SK-N-SH (cell line): ENCODE measurements around the gene MAEA. TPM values are rescaled to one million over a fixed set of nuclear protein-coding genes. Genes with fewer than 3 reads are reported as not detected.

Experiments
- CTCF ChIA-PET: fragments of 300-600, 350-600 bp; formaldehyde crosslinking; extraction: SDS; loops from one replicate; lab custom pipeline; 2021; lab: Yijun Ruan, JAX
- POLR2A ChIA-PET: fragments of 350-600 bp; sonication (Branson Sonifier 250); formaldehyde crosslinking; extraction: SDS; loops from one replicate; lab custom pipeline; 2020; ENCODE audit warnings: antibody characterized with exemption, inconsistent platforms; lab: Yijun Ruan, JAX
- DNase-seq: peaks from one replicate; pipeline ENCODE4 v3.0.0; 2012
- H2AFZ ChIP-seq: fragments of 200-600 bp; sonication (generic); 2 replicates; pipeline ENCODE4 v1.8.1; 2016; ENCODE audit warnings: antibody characterized with exemption, mild to moderate bottlenecking, low read depth
- H3F3A ChIP-seq: fragments of 200-600 bp; sonication (generic); replicated peaks from 2 replicates; pipeline ENCODE3; 2016; ENCODE audit warnings: antibody characterized with exemption, mild to moderate bottlenecking; ENCODE audit not compliant: insufficient read depth
- H3K27ac ChIP-seq, 2 experiments: fragments of 200-500 bp in 1 of 2; fragments of 200-600 bp in 1 of 2; sonication (Bioruptor generic) in 1 of 2; sonication (generic), shearing (Covaris generic) in 1 of 2; 2 replicates each; pipeline versions ENCODE4 v1.5.1 to v1.6.1; 2014 to 2016; ENCODE audit warnings: low read depth in 2 of 2, inconsistent platforms in 1 of 2, low read length in 1 of 2, mild to moderate bottlenecking in 1 of 2, mixed read lengths in 1 of 2
- H3K27me3 ChIP-seq: fragments of 200-600 bp; sonication (generic), shearing (Covaris generic); 2 replicates; pipeline ENCODE4 v1.6.1; 2016; ENCODE audit warnings: mixed run types; ENCODE audit not compliant: insufficient read depth
- H3K36me3 ChIP-seq, 2 experiments: fragments of 200-500 bp in 1 of 2; fragments of 200-600 bp in 1 of 2; sonication (Bioruptor generic) in 1 of 2; sonication (generic) in 1 of 2; replicated peaks in 1 of 2; 2 replicates each; pipeline versions ENCODE3 to v1.5.1; 2014 to 2016; ENCODE audit warnings: low read length in 1 of 2, mild to moderate bottlenecking in 1 of 2; ENCODE audit not compliant: insufficient read depth in 2 of 2, control insufficient read depth in 1 of 2
- H3K4me1 ChIP-seq, 2 experiments: fragments of 200-500 bp in 1 of 2; fragments of 200-600 bp in 1 of 2; sonication (Bioruptor generic) in 1 of 2; sonication (generic), shearing (Covaris generic) in 1 of 2; 2 replicates each; pipeline versions ENCODE4 v1.5.1 to v1.6.1; 2014 to 2016; ENCODE audit warnings: low read depth in 1 of 2, low read length in 1 of 2, mixed run types in 1 of 2; ENCODE audit not compliant: insufficient read depth in 2 of 2, control insufficient read depth in 1 of 2
- H3K4me2 ChIP-seq: fragments of 200-600 bp; sonication (generic), shearing (Covaris generic); 2 replicates; pipeline ENCODE4 v1.6.1; 2017; ENCODE audit warnings: mixed run types
- H3K4me3 ChIP-seq, 2 experiments: fragments of 200-500 bp in 1 of 2; fragments of 200-600 bp in 1 of 2; sonication (Bioruptor generic) in 1 of 2; sonication (generic), shearing (Covaris generic) in 1 of 2; 2 replicates each; pipeline versions ENCODE4 v1.5.1 to v1.8.1; 2014 to 2016; ENCODE audit warnings: low read depth in 2 of 2, inconsistent platforms in 1 of 2, low read length in 1 of 2, mild to moderate bottlenecking in 1 of 2, mixed read lengths in 1 of 2, moderate library complexity in 1 of 2
- H3K79me2 ChIP-seq: fragments of 200-600 bp; sonication (generic); 2 replicates; pipeline ENCODE4 v1.8.1; 2017; ENCODE audit warnings: mild to moderate bottlenecking; ENCODE audit not compliant: insufficient read depth
- H3K9ac ChIP-seq: fragments of 200-600 bp; sonication (generic); 2 replicates; pipeline ENCODE4 v1.6.1; 2017; ENCODE audit warnings: mixed run types
- H3K9me2 ChIP-seq: fragments of 200-600 bp; sonication (generic); 2 replicates; pipeline ENCODE4 v1.6.1; 2017; ENCODE audit warnings: mixed run types
- H3K9me3 ChIP-seq: fragments of 200-600 bp; sonication (generic); 2 replicates; pipeline ENCODE4 v1.6.1; 2017; ENCODE audit warnings: mixed run types, mild to moderate bottlenecking, moderate library complexity
- H4K20me1 ChIP-seq: fragments of 200-600 bp; sonication (generic); 2 replicates; pipeline ENCODE4 v1.6.1; 2017; ENCODE audit warnings: mild to moderate bottlenecking, mixed run types; ENCODE audit not compliant: insufficient read depth
- CHD2 ChIP-seq: fragments of 150-350 bp; IDR thresholded peaks from 2 replicates; pipeline ENCODE4 v1.6.1; 2018; ENCODE audit warnings: low read length; ENCODE audit not compliant: partially characterized antibody
- FOXJ3 ChIP-seq: sonication (generic); formaldehyde crosslinking; IDR thresholded peaks from 2 replicates; pipeline ENCODE4 v1.5.1; 2020; ENCODE audit warnings: mild to moderate bottlenecking, missing genetic modification reagents
- MEF2A ChIP-seq: IDR thresholded peaks from 2 replicates; pipeline ENCODE4 v1.4.0; 2012; ENCODE audit warnings: low read depth, borderline replicate concordance
- NRF1 ChIP-seq: IDR thresholded peaks from 2 replicates; pipeline ENCODE4 v1.6.1; 2012; ENCODE audit warnings: low read depth, mild to moderate bottlenecking, low read length
- POLR2AphosphoS5 ChIP-seq: IDR thresholded peaks from 2 replicates; pipeline ENCODE4 v1.6.1; 2012; ENCODE audit warnings: low read depth, low read length
- RCOR1 ChIP-seq: fragments of 150-350 bp; IDR thresholded peaks from 2 replicates; pipeline ENCODE4 v1.6.1; 2017; ENCODE audit warnings: antibody characterized with exemption, low read length
- RXRA ChIP-seq: IDR thresholded peaks from 2 replicates; pipeline ENCODE4 v1.4.0; 2012; ENCODE audit warnings: low read depth, mild to moderate bottlenecking, borderline replicate concordance
- SIN3A ChIP-seq: IDR thresholded peaks from 2 replicates; pipeline ENCODE4 v1.6.1; 2012; ENCODE audit warnings: low read depth, mild to moderate bottlenecking, low read length, moderate library complexity, borderline replicate concordance
- SMC3 ChIP-seq: IDR thresholded peaks from 2 replicates; pipeline ENCODE4 v1.6.1; 2012; ENCODE audit warnings: low read depth, low read length, improper control_type of control experiment
- TAF1 ChIP-seq: IDR thresholded peaks from 2 replicates; pipeline ENCODE4 v1.6.1; 2012; ENCODE audit warnings: low read depth, mild to moderate bottlenecking, low read length, moderate library complexity, borderline replicate concordance
- TCF12 ChIP-seq: IDR thresholded peaks from 2 replicates; pipeline ENCODE4 v1.4.0; 2012
- YY1 ChIP-seq: IDR thresholded peaks from 2 replicates; pipeline ENCODE4 v1.4.0; 2012; ENCODE audit warnings: low read depth, mild to moderate bottlenecking
- WGBS: methylation state at CpG from one replicate; pipeline ENCODE4 v1.1.6; 2017; ENCODE audit warnings: low lambda C conversion rate; 5-methylcytosine and 5-hydroxymethylcytosine counted together
- polyA plus RNA-seq, 3 experiments: library from polyadenylated mRNA; depleted of rRNA; stranded (reverse); fragments of >200 nt; gene quantifications; 2 replicates each; pipeline ENCODE4 v1.2.3, GENCODE V29; 2012
- TF ChIP-seq, protein P1 (sequence below): fragments of 150-350 bp; IDR thresholded peaks from 2 replicates; pipeline ENCODE4 v1.6.1; 2017; ENCODE audit warnings: antibody characterized with exemption, low read length, low read depth, borderline replicate concordance
- TF ChIP-seq, protein P2 (sequence below): IDR thresholded peaks from 2 replicates; pipeline ENCODE4 v1.6.1; 2012; ENCODE audit warnings: mild to moderate bottlenecking, low read depth, low read length, moderate library complexity
- TF ChIP-seq, protein P3 (sequence below): IDR thresholded peaks from 2 replicates; pipeline ENCODE4; 2012
- TF ChIP-seq, protein P4 (sequence below): IDR thresholded peaks from 2 replicates; pipeline ENCODE4 v1.4.0; 2012; ENCODE audit warnings: low read depth, borderline replicate concordance

Gene MAEA
- polyA plus RNA-seq, 1 of the 3 experiments (the other 2 are of a cell fraction), result 128 TPM

DNA sequence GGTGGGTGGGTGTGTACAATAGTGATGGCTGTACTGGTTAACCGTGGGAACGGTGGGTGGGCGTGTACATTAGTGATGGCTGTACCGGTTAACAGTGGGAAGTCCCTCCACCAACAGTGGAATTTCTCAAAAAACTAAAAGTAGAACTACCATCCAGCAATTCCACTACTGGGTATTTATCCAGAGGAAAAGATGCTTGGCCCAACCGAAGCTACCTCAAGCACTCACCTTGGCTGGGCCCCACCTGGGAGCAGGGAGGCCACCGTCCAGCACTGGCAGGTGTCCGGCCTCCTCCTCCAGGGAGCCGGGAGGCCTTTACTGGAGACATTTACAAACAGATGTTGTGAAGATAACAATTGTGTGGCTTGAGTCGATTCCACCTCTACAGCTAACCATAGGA lies 6.0 kb upstream of the MAEA start:
- Histone ChIP-seq H3K4me2 (no peak overlapping the region), H3K36me3 (no peaks in the 10 kb centered on the region), H3F3A (peaks cover 3% of the 10 kb centered on the region), H2AFZ (no peak overlapping the region), H4K20me1 (no peaks in the 10 kb centered on the region), H3K9ac (no peak overlapping the region), H3K27me3 (no peaks in the 10 kb centered on the region), H3K9me2 (no peaks in the 10 kb centered on the region), H3K4me3 (no peak overlapping the region), H3K79me2 (no peaks in the 10 kb centered on the region), H3K9me3 (no peaks in the 10 kb centered on the region), H3K4me1 (peaks cover 0 to 4% of the 10 kb centered on the region in 2 experiments; a peak in 3 of 4 replicates), H3K27ac (no peak overlapping the region)
- ChIA-PET POLR2A (no interaction called here), CTCF (interaction anchor here (0.8 to 0.9 kb wide), 2 partner anchors 72 to 152 kb away, joined by 3 to 4 read pairs; no protein-coding TSS in a partner anchor)
- TF ChIP-seq POLR2AphosphoS5 (no peak), TAF1 (no peak), TCF12 (no peak), SIN3A (no peak), MEF2A (no peak), RXRA (no peak), CHD2 (no peak), NRF1 (no peak), SMC3 (no peak), RCOR1 (no peak), YY1 (no peak), FOXJ3 (no peak)
- TF ChIP-seq, protein P1, sequence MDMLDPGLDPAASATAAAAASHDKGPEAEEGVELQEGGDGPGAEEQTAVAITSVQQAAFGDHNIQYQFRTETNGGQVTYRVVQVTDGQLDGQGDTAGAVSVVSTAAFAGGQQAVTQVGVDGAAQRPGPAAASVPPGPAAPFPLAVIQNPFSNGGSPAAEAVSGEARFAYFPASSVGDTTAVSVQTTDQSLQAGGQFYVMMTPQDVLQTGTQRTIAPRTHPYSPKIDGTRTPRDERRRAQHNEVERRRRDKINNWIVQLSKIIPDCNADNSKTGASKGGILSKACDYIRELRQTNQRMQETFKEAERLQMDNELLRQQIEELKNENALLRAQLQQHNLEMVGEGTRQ, result no peak
- TF ChIP-seq, protein P2, sequence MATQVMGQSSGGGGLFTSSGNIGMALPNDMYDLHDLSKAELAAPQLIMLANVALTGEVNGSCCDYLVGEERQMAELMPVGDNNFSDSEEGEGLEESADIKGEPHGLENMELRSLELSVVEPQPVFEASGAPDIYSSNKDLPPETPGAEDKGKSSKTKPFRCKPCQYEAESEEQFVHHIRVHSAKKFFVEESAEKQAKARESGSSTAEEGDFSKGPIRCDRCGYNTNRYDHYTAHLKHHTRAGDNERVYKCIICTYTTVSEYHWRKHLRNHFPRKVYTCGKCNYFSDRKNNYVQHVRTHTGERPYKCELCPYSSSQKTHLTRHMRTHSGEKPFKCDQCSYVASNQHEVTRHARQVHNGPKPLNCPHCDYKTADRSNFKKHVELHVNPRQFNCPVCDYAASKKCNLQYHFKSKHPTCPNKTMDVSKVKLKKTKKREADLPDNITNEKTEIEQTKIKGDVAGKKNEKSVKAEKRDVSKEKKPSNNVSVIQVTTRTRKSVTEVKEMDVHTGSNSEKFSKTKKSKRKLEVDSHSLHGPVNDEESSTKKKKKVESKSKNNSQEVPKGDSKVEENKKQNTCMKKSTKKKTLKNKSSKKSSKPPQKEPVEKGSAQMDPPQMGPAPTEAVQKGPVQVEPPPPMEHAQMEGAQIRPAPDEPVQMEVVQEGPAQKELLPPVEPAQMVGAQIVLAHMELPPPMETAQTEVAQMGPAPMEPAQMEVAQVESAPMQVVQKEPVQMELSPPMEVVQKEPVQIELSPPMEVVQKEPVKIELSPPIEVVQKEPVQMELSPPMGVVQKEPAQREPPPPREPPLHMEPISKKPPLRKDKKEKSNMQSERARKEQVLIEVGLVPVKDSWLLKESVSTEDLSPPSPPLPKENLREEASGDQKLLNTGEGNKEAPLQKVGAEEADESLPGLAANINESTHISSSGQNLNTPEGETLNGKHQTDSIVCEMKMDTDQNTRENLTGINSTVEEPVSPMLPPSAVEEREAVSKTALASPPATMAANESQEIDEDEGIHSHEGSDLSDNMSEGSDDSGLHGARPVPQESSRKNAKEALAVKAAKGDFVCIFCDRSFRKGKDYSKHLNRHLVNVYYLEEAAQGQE, result no peak
- TF ChIP-seq, protein P3, sequence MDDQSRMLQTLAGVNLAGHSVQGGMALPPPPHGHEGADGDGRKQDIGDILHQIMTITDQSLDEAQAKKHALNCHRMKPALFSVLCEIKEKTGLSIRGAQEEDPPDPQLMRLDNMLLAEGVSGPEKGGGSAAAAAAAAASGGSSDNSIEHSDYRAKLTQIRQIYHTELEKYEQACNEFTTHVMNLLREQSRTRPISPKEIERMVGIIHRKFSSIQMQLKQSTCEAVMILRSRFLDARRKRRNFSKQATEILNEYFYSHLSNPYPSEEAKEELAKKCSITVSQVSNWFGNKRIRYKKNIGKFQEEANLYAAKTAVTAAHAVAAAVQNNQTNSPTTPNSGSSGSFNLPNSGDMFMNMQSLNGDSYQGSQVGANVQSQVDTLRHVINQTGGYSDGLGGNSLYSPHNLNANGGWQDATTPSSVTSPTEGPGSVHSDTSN, result no peak
- TF ChIP-seq, protein P4, sequence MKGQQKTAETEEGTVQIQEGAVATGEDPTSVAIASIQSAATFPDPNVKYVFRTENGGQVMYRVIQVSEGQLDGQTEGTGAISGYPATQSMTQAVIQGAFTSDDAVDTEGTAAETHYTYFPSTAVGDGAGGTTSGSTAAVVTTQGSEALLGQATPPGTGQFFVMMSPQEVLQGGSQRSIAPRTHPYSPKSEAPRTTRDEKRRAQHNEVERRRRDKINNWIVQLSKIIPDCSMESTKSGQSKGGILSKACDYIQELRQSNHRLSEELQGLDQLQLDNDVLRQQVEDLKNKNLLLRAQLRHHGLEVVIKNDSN, result no peak
- DNase-seq, result no peak
- WGBS, result 59% methylated on average over 8 of the region's 9 CpGs
